ENCODE data around the gene HOXC10. TPM values are rescaled to one million over a fixed set of nuclear protein-coding genes. Genes with fewer than 3 reads are reported as not detected.

HOXC10 gene
- total RNA-seq, 1 donor from 2014 or later: not detected

DNA sequence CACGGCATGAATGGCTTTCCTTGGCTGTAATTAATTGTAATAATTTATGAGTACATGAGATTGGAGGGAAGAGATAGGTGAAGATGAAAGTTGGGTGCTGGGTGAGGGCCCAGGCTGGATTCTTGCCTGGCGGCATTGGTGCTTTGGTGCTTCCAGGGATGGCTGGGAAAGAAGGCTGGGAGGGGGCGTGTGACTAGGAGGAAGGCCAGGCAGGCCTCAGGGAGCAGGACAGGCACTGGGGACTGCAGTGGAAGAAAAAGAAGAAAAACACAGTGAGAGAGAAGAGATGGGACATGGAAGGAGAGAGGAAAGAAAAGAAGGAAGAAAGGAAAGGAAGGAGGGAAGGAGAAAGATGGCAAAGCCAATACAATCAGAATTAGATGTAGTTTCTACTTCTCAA lies 18.7 kb downstream of the HOXC10 start:
- intact Hi-C loops (cut with DNase I): loop anchor here (5.0 kb wide), 1 partner anchor 204 kb away; no protein-coding TSS in a partner anchor
- Histone ChIP-seq H3K4me1 (peaks cover 28% of the 10 kb centered on the region), H3K36me3 (no peaks in the 10 kb centered on the region), H3K27me3 (ENCODE audit: low read depth) (peaks cover 99% of the 10 kb centered on the region), H3K9me3 (no peaks in the 10 kb centered on the region), H3K4me3 (no peak overlapping the region), H3K27ac (no peak overlapping the region)
- ATAC-seq: no peak
- DNase-seq: no peak
- TF ChIP-seq CTCF (IDR thresholded peaks at IDR 0.05): no peak

- Histone ChIP-seq H3K36me3 (no peaks in the 10 kb centered on the region), H3K9me3 (no peaks in the 10 kb centered on the region), H3K4me1 (peaks cover 31% of the 10 kb centered on the region), H3K4me3 (no peak overlapping the region), H3K27ac (no peak overlapping the region), H3K27me3 (ENCODE audit: low read depth) (peaks cover 96% of the 10 kb centered on the region)
- intact Hi-C loops (cut with DNase I): loop anchor here (5.0 kb wide), 1 partner anchor 203 kb away; no protein-coding TSS in a partner anchor
- DNase-seq (no peak), ATAC-seq (no peak)
- TF ChIP-seq CTCF (IDR thresholded peaks at IDR 0.05): no peak
Measured at GRCh38 chr12:54004063-54004840, 19.3 kb downstream of the HOXC10 start.

DNA sequence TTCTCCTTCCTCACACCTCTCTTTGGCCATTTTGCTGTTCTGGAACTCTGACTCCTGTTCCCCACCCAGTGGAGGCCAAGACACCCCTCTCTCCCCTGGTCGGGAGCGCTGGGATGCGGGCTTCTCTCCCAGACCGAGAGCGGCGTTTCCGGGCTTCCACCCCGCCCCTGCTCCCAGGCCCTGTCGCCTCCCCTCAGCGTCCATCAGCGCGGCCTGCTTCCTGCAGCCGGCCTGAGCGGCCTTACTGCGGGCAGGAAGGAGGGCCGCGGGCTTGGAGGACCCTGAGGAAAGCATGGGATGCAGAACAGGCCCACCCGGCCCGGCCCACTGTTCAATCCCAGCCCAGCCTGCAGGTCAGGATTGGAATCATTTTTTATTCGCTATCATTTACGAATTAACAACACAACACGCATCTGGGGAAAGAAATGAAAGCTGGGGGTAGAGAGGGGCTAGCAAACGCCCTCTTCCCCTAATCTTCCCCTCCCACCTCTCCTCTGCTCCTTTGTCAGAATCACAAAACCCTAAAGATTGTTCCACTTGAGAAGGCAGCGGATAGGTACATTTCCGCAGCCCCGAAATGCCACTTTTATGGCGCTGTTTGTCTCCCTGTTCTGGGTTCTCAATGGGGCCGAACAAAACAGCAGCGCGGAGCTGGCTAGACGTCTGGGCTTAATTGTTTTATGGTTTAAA lies 20.0 kb downstream of the HOXC10 start:
- DNase-seq (no peak), ATAC-seq (peak in 1 of 2 donors; percentile 4)
- intact Hi-C loops (cut with DNase I): loop anchor here (5.0 kb wide), 1 partner anchor 202 kb away; no protein-coding TSS in a partner anchor
- H3K36me3 ChIP-seq: no peaks in the 10 kb centered on the region
- H3K4me1 ChIP-seq: peaks cover 29% of the 10 kb centered on the region
- no peak overlapping the region for H3K4me3 ChIP-seq
- no peak for TF ChIP-seq CTCF (IDR thresholded peaks at IDR 0.05)
- no peak overlapping the region for H3K27ac ChIP-seq
- peaks cover 96% of the 10 kb centered on the region for H3K27me3 ChIP-seq (ENCODE audit: low read depth)
- H3K9me3 ChIP-seq: no peaks in the 10 kb centered on the region

DNA sequence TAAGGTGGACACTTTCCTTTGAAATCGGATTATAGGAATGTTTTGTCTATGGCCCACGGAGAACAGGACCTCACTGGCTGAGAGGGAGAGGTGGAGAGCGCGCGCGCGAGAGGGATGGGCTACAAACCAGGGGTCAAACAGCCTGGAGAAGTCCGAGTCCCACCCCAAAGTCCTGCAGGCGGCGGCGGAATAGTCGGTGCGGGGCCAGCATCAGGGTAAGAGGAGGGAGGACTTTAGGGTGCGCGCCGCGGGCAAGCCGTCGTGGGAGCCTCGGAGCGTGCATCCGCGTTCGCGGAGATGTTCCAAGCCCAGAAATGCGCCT lies 20.5 kb downstream of the HOXC10 start:
- ATAC-seq (no peak), DNase-seq (no peak)
- Histone ChIP-seq H3K27me3 (ENCODE audit: low read depth) (peaks cover 96% of the 10 kb centered on the region), H3K27ac (no peak overlapping the region), H3K9me3 (no peaks in the 10 kb centered on the region), H3K4me3 (no peak overlapping the region), H3K36me3 (no peaks in the 10 kb centered on the region), H3K4me1 (peaks cover 25% of the 10 kb centered on the region)
- intact Hi-C loops (cut with DNase I): no loop called here
- TF ChIP-seq CTCF (IDR thresholded peaks at IDR 0.05): no peak

- peak; percentile 94 for TF ChIP-seq CTCF (IDR thresholded peaks at IDR 0.05)
- Histone ChIP-seq H3K27me3 (ENCODE audit: low read depth) (peaks cover 96% of the 10 kb centered on the region), H3K27ac (no peak overlapping the region)
Measured at GRCh38 chr12:54005853-54006558, 21.1 kb downstream of the HOXC10 start.

More at GRCh38 chr12:54005853-54006558, 21.1 kb downstream of the HOXC10 start:
- no peaks in the 10 kb centered on the region for H3K36me3 ChIP-seq
- peak; percentile 90 to 92 for ATAC-seq
- peak overlapping the region; percentile 44 for H3K4me3 ChIP-seq
- H3K4me1 ChIP-seq: peaks cover 25% of the 10 kb centered on the region
- peak; percentile 92 for DNase-seq
- H3K9me3 ChIP-seq: no peaks in the 10 kb centered on the region
- intact Hi-C loops (cut with DNase I): no loop called here
